Nephron progenitor cell (in vitro differentiated cells): ENCODE results near the gene KCNQ1.
A peak's percentile ranks its signal among the peaks of the same experiment; 100 is the strongest.

Experiments
- DNase-seq: peaks from one replicate; pipeline ENCODE4 v3.0.0; 2021
- H3K27ac Mint-ChIP-seq: 2 replicates; pipeline ENCODE4 v1.8.0; 2021; ENCODE audit warnings: mild to moderate bottlenecking, moderate library complexity, mixed read lengths
- H3K27me3 Mint-ChIP-seq: 2 replicates; pipeline ENCODE4 v1.8.0; 2021; ENCODE audit warnings: mild to moderate bottlenecking, low read depth, mixed read lengths; ENCODE audit not compliant: poor library complexity
- H3K36me3 Mint-ChIP-seq: 2 replicates; pipeline ENCODE4 v1.8.0; 2021; ENCODE audit warnings: low read depth, mixed read lengths
- H3K4me1 Mint-ChIP-seq: 2 replicates; pipeline ENCODE4 v1.8.0; 2021; ENCODE audit warnings: mixed read lengths
- H3K4me3 Mint-ChIP-seq: 2 replicates; pipeline ENCODE4 v1.8.0; 2021; ENCODE audit warnings: mild to moderate bottlenecking, moderate library complexity, mixed read lengths
- H3K9me3 Mint-ChIP-seq: 2 replicates; pipeline ENCODE4 v1.8.0; 2021; ENCODE audit warnings: mild to moderate bottlenecking, moderate library complexity, mixed read lengths
- CTCF ChIP-seq: fragments of 200-600 bp; sonication (generic); IDR thresholded peaks from 2 replicates; pipeline ENCODE4 v1.5.0; 2021; ENCODE audit warnings: antibody characterized with exemption

The KCNQ1 gene

GRCh38 chr11:2724104-2724503 lies 279.3 kb downstream of the KCNQ1 start:
- Mint-ChIP-seq H3K9me3 (no peaks in the 10 kb centered on the region), H3K4me1 (peaks cover 97% of the 10 kb centered on the region), H3K36me3 (no peaks in the 10 kb centered on the region), H3K27me3 (peaks cover 17% of the 10 kb centered on the region), H3K4me3 (peak overlapping the region; percentile 49), H3K27ac (peak overlapping the region; percentile 89)
- DNase-seq = peak; percentile 79
- no peak for TF ChIP-seq CTCF

DNA sequence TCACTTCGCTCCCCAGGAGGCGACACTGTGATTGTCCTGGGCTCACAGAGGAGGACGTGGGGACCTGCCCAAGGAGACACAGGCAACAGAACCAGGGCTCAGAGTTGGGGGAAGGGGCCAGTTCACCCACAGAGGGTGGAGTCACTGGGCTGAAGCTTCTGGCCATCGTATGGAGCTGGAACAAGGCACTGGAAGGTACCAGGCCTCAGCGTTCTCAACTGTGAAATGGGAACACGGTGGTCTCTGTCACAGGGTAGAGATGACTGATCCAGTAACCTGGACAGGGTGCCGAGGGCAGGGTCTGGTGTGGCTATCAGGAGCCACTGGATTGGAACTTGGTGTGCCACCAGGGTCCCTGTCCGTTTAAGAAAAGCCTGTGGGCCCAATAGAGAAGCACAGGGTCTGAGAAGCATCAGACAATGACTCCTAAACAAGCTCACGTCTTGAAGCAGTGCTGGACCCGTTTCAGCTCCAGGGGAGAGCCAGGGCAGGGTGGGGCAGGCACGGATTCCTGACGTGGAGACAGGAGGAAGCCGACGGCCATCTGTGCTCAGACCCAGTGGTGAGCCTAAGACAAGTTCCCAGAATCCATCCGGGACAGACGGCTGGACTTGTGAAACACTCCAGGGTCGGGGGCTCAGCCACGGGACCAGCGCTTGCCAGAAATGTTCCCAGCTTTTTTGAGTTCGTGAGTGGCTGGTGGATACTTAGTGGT lies 280.0 kb downstream of the KCNQ1 start:
- no peak for TF ChIP-seq CTCF
- H3K4me3 Mint-ChIP-seq = peak overlapping the region; percentile 8
- H3K27ac Mint-ChIP-seq = no peak overlapping the region
- H3K27me3 Mint-ChIP-seq = peaks cover 19% of the 10 kb centered on the region
- no peaks in the 10 kb centered on the region for H3K36me3 Mint-ChIP-seq
- H3K4me1 Mint-ChIP-seq = peaks cover 97% of the 10 kb centered on the region
- H3K9me3 Mint-ChIP-seq = no peaks in the 10 kb centered on the region
- DNase-seq = no peak

DNA sequence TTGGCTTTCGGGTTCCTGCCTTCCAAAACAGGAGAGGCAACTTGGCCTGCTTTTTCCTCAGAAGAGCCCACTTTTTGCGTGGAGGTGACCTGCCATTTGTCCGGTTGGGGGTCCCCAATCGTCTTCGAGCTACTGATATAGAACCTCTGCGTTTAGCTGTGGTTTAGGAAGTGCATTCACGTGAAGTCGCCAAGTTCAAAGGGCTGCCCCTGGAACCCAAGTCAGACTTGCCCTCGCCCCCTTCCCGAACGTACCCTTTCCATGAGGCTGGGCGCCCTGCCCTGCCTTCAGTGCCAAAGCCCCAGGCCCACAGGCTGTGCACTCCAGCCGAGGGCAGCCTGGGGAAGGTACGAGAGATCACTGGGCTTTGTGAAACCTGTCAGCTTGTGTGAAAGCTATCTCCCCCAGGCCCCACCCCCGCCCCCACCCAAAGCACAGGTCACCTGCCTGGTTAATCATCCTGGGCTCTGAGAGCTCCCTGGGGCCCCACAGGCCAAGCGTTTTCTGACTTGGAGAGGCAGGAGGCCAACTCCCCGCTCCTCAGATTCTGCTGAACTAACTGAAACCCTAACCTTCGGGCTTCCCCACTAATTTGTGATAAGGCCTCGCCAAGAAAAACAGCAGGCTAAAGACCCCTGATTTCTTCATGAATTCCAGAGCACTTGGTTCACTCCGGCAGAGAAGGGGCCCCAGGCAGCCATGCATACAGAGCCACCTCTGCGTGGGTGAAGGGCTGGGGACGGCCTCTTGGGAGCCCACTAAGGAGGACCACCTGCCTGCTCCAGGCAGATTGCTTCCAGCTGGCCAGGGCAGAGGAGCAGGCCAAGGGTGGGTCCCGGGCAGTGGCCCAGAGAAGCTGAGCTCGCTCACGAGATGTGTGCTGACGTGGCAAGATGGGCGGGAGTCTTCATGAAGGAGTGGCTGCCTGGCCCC lies 280.8 kb downstream of the KCNQ1 start:
- Mint-ChIP-seq H3K9me3 (no peaks in the 10 kb centered on the region), H3K27me3 (peaks cover 19% of the 10 kb centered on the region), H3K4me1 (peaks cover 97% of the 10 kb centered on the region), H3K36me3 (no peaks in the 10 kb centered on the region), H3K27ac (peak overlapping the region; percentile 79), H3K4me3 (peak overlapping the region; percentile 68)
- no peak for TF ChIP-seq CTCF
- DNase-seq = no peak

DNA sequence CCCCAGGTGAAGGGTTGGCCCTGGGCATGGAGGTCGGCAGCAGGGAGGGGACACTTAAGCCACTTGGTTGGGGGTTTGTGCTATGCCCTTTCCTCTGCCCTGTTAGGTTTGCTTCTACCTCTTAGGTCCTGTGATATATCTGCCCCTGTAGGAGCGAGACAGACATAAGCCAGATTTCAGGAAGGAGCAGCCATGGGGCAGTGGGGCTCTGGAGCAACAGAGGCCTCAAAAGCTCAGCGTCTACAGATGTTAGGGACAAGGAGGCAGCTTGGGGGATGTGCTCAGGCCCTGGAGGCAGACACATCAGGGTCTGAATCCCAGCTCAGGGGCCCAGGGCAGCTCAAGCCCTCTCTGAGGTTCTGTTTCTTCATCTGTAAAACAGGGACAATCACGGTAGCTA lies 282.2 kb downstream of the KCNQ1 start:
- H3K9me3 Mint-ChIP-seq = no peaks in the 10 kb centered on the region
- peaks cover 12% of the 10 kb centered on the region for H3K27me3 Mint-ChIP-seq
- no peaks in the 10 kb centered on the region for H3K36me3 Mint-ChIP-seq
- peak overlapping the region; percentile 20 for H3K4me3 Mint-ChIP-seq
- no peak for DNase-seq
- no peak for TF ChIP-seq CTCF
- H3K4me1 Mint-ChIP-seq = peaks cover 95% of the 10 kb centered on the region
- H3K27ac Mint-ChIP-seq = peak overlapping the region; percentile 34

- Mint-ChIP-seq H3K27ac (no peak overlapping the region), H3K4me3 (no peak overlapping the region), H3K27me3 (peaks cover 16% of the 10 kb centered on the region), H3K36me3 (no peaks in the 10 kb centered on the region), H3K4me1 (peaks cover 94% of the 10 kb centered on the region), H3K9me3 (no peaks in the 10 kb centered on the region)
- no peak for DNase-seq
- TF ChIP-seq CTCF = no peak
Measured at GRCh38 chr11:2728128-2728662, 283.4 kb downstream of the KCNQ1 start.
